Liver (tissue), 9 donors: Measurements from ENCODE around the gene HPGD. TPM values are rescaled to one million over a fixed set of nuclear protein-coding genes. Genes with fewer than 3 reads are reported as not detected.

Experiments
- DNase-seq: peaks from one replicate; pipeline ENCODE4 v3.0.0-alpha.2; 2017; ENCODE audit warnings: low spot score
- H3K27ac ChIP-seq, 2 donors: one replicate each; pipeline ENCODE4 v1.7.0; 2013; ENCODE audit warnings: inconsistent platforms in 2 of 2, low read length in 2 of 2, control low read depth in 1 of 2, low read depth in 1 of 2, mild to moderate bottlenecking in 1 of 2
- H3K27me3 ChIP-seq, 4 donors: one replicate each; pipeline versions ENCODE4 v1.6.1 to v1.7.0; 2013; ENCODE audit warnings: low read length in 3 of 4, inconsistent platforms in 1 of 4, mild to moderate bottlenecking in 1 of 4, moderate library complexity in 1 of 4; ENCODE audit not compliant: control insufficient read depth in 4 of 4, insufficient read depth in 4 of 4
- H3K36me3 ChIP-seq, 4 donors: one replicate each; pipeline versions ENCODE4 v1.6.1 to v1.7.0; 2013; ENCODE audit warnings: low read length in 3 of 4, mild to moderate bottlenecking in 3 of 4, low read depth in 1 of 4, moderate library complexity in 1 of 4; ENCODE audit not compliant: control insufficient read depth in 4 of 4, insufficient read depth in 3 of 4
- H3K4me1 ChIP-seq, 4 donors: one replicate each; pipeline versions ENCODE4 v1.6.1 to v1.7.0; 2013; ENCODE audit warnings: low read length in 3 of 4, mild to moderate bottlenecking in 3 of 4, moderate library complexity in 1 of 4; ENCODE audit not compliant: control insufficient read depth in 4 of 4, insufficient read depth in 4 of 4
- H3K4me3 ChIP-seq, 3 donors: one replicate each; pipeline versions ENCODE4 v1.6.1 to v1.7.0; 2013; ENCODE audit warnings: low read length in 3 of 3, control low read depth in 1 of 3, low read depth in 1 of 3, mild to moderate bottlenecking in 1 of 3
- H3K9ac ChIP-seq, 2 donors: one replicate each; pipeline ENCODE4 v1.7.0; 2013; ENCODE audit warnings: low read length in 2 of 2, mild to moderate bottlenecking in 2 of 2, moderate library complexity in 2 of 2, control low read depth in 1 of 2, low read depth in 1 of 2
- H3K9me3 ChIP-seq, 4 donors: one replicate each; pipeline versions ENCODE4 v1.6.1 to v1.7.0; 2013; ENCODE audit warnings: low read length in 3 of 4; ENCODE audit not compliant: control insufficient read depth in 4 of 4
- EGR1 ChIP-seq, 2 donors: IDR thresholded peaks; 2 replicates each; pipeline ENCODE4 v1.6.1; 2016 to 2018; ENCODE audit warnings: antibody characterized with exemption in 2 of 2, low read depth in 2 of 2
- FOXA1 ChIP-seq: IDR thresholded peaks from 2 replicates; pipeline ENCODE4 v1.6.1; 2016; ENCODE audit warnings: antibody characterized with exemption
- FOXA2 ChIP-seq: IDR thresholded peaks from 2 replicates; pipeline ENCODE4 v1.6.1; 2016; ENCODE audit warnings: antibody characterized with exemption
- GABPA ChIP-seq, 2 donors: IDR thresholded peaks in 1 of 2; conservative IDR thresholded peaks in 1 of 2; 2 replicates each; pipeline ENCODE4 v1.6.1; 2016; ENCODE audit warnings: antibody characterized with exemption in 2 of 2, mild to moderate bottlenecking in 1 of 2, moderate library complexity in 1 of 2
- HNF4A ChIP-seq, 2 donors: conservative IDR thresholded peaks; 2 replicates each; pipeline ENCODE4 v1.6.1; 2016; ENCODE audit warnings: antibody characterized with exemption in 2 of 2, mild to moderate bottlenecking in 2 of 2
- HNF4G ChIP-seq: IDR thresholded peaks from 2 replicates; pipeline ENCODE4 v1.6.1; 2016; ENCODE audit warnings: antibody characterized with exemption
- JUND ChIP-seq, 2 donors: IDR thresholded peaks; 2 replicates each; pipeline ENCODE4 v1.6.1; 2016; ENCODE audit warnings: antibody characterized with exemption in 2 of 2
- NR2F2 ChIP-seq: IDR thresholded peaks from 2 replicates; pipeline ENCODE4 v1.6.1; 2016; ENCODE audit warnings: antibody characterized with exemption
- RAD21 ChIP-seq, 2 donors: IDR thresholded peaks; 2 replicates each; pipeline ENCODE4 v1.6.1; 2016; ENCODE audit warnings: antibody characterized with exemption in 2 of 2, mild to moderate bottlenecking in 2 of 2
- RXRA ChIP-seq, 2 donors: IDR thresholded peaks; 2 replicates each; pipeline ENCODE4 v1.6.1; 2017 to 2018; ENCODE audit warnings: antibody characterized with exemption in 2 of 2, mild to moderate bottlenecking in 1 of 2
- SP1 ChIP-seq: IDR thresholded peaks from 2 replicates; pipeline ENCODE4 v1.6.1; 2018; ENCODE audit warnings: antibody characterized with exemption, mild to moderate bottlenecking
- TAF1 ChIP-seq: conservative IDR thresholded peaks from 2 replicates; pipeline ENCODE4 v1.6.1; 2016; ENCODE audit warnings: antibody characterized with exemption, mild to moderate bottlenecking
- YY1 ChIP-seq: IDR thresholded peaks from 2 replicates; pipeline ENCODE4 v1.6.1; 2016; ENCODE audit warnings: antibody characterized with exemption, mild to moderate bottlenecking
- WGBS: extraction: QIAGEN DNeasy Blood & Tissue Kit; methylation state at CpG from one replicate; pipeline ENCODE4 v1.1.7; 2013; 5-methylcytosine and 5-hydroxymethylcytosine counted together
- polyA plus RNA-seq, 2 donors: library from polyadenylated mRNA; stranded (reverse) in 1 of 2; unstranded in 1 of 2; fragments of 200-250 nt in 1 of 2; fragments of >200 nt in 1 of 2; fragmentation: Nextera tagmentation in 1 of 2; extraction: Ambion mirVana in 1 of 2; gene quantifications; one replicate each; pipeline versions ENCODE4 v1.2.1 to v1.2.3, GENCODE V29; 2013 to 2015
- total RNA-seq, 2 donors: library from RNA; depleted of rRNA; stranded (reverse); fragments of >200 nt; gene quantifications; one replicate each; pipeline ENCODE4 v1.2.3, GENCODE V29; 2014
- TF ChIP-seq, protein P1 (sequence below): fragments of 150-350 bp; IDR thresholded peaks from 2 replicates; pipeline ENCODE4 v1.5.1; 2017; ENCODE audit warnings: improper control_type of control experiment, low read depth, low read length; ENCODE audit not compliant: missing input control
- TF ChIP-seq, protein P2 (sequence below): IDR thresholded peaks from 2 replicates; pipeline ENCODE4 v1.6.1; 2016; ENCODE audit warnings: antibody characterized with exemption
- TF ChIP-seq, protein P3 (sequence below): IDR thresholded peaks from 2 replicates; pipeline ENCODE4 v1.6.1; 2016; ENCODE audit warnings: antibody characterized with exemption
- TF ChIP-seq, protein P4 (sequence below): IDR thresholded peaks from 2 replicates; pipeline ENCODE4 v1.6.1; 2016; ENCODE audit warnings: antibody characterized with exemption
- TF ChIP-seq, protein P5 (sequence below): IDR thresholded peaks from 2 replicates; pipeline ENCODE4 v1.6.1; 2016; ENCODE audit warnings: antibody characterized with exemption, mild to moderate bottlenecking
- donor health status: healthy.
- donor health status: healthy.
- donor health status: healthy.
- donor health status: healthy.
- donor health status: healthy.

HPGD gene
- total and polyA plus RNA-seq, 4 donors, result 7.9 to 113 (median 57.1) TPM

DNA sequence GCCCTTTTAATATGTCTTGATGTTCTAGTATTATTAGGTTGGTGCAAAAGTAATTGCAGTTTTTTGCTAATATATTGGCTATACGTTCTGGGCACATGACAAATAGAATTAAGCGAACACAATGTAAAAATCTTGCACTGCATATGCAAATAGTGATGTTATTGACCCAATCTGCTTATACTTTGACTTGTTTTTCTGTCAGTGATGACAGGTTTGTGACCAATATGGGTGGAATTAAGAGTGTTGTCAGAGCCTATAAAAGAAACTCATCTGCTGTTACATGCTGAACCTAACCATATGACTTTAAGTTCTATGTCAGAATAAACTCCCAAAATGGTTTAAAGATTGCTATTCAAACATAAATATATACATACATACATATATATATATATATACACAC lies 30.7 kb upstream of the HPGD start:
- 87% methylated on average over 2 of the region's 2 CpGs for WGBS
- peaks cover 0 to 6% (median 0%) of the 10 kb centered on the region in 4 donors for H3K4me1 ChIP-seq
- H3K36me3 ChIP-seq, result no peaks in the 10 kb centered on the region
- DNase-seq, result no peak
- H3K9ac ChIP-seq, result no peak overlapping the region
- H3K9me3 ChIP-seq, result no peaks in the 10 kb centered on the region
- no peak overlapping the region for H3K4me3 ChIP-seq
- TF ChIP-seq RAD21 (IDR thresholded peaks at IDR 0.05) (no peak), GABPA (IDR thresholded peaks at IDR 0.05 in 1 of 2, conservative IDR thresholded peaks at IDR 0.05 in 1 of 2) (no peak), HNF4A (conservative IDR thresholded peaks at IDR 0.05) (no peak), YY1 (no peak), SP1 (no peak), EGR1 (IDR thresholded peaks at IDR 0.05; ENCODE audit: low read depth in 2 of 2) (no peak), FOXA2 (no peak), JUND (IDR thresholded peaks at IDR 0.05) (no peak), FOXA1 (no peak), TAF1 (no peak), NR2F2 (no peak), HNF4G (no peak)
- TF ChIP-seq, protein P1, sequence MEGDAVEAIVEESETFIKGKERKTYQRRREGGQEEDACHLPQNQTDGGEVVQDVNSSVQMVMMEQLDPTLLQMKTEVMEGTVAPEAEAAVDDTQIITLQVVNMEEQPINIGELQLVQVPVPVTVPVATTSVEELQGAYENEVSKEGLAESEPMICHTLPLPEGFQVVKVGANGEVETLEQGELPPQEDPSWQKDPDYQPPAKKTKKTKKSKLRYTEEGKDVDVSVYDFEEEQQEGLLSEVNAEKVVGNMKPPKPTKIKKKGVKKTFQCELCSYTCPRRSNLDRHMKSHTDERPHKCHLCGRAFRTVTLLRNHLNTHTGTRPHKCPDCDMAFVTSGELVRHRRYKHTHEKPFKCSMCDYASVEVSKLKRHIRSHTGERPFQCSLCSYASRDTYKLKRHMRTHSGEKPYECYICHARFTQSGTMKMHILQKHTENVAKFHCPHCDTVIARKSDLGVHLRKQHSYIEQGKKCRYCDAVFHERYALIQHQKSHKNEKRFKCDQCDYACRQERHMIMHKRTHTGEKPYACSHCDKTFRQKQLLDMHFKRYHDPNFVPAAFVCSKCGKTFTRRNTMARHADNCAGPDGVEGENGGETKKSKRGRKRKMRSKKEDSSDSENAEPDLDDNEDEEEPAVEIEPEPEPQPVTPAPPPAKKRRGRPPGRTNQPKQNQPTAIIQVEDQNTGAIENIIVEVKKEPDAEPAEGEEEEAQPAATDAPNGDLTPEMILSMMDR, result no peak
- TF ChIP-seq, protein P2, sequence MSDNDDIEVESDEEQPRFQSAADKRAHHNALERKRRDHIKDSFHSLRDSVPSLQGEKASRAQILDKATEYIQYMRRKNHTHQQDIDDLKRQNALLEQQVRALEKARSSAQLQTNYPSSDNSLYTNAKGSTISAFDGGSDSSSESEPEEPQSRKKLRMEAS, result no peak
- TF ChIP-seq, protein P3, sequence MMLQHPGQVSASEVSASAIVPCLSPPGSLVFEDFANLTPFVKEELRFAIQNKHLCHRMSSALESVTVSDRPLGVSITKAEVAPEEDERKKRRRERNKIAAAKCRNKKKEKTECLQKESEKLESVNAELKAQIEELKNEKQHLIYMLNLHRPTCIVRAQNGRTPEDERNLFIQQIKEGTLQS, result no peak
- TF ChIP-seq, protein P4, sequence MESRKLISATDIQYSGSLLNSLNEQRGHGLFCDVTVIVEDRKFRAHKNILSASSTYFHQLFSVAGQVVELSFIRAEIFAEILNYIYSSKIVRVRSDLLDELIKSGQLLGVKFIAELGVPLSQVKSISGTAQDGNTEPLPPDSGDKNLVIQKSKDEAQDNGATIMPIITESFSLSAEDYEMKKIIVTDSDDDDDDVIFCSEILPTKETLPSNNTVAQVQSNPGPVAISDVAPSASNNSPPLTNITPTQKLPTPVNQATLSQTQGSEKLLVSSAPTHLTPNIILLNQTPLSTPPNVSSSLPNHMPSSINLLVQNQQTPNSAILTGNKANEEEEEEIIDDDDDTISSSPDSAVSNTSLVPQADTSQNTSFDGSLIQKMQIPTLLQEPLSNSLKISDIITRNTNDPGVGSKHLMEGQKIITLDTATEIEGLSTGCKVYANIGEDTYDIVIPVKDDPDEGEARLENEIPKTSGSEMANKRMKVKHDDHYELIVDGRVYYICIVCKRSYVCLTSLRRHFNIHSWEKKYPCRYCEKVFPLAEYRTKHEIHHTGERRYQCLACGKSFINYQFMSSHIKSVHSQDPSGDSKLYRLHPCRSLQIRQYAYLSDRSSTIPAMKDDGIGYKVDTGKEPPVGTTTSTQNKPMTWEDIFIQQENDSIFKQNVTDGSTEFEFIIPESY, result no peak
- TF ChIP-seq, protein P5, sequence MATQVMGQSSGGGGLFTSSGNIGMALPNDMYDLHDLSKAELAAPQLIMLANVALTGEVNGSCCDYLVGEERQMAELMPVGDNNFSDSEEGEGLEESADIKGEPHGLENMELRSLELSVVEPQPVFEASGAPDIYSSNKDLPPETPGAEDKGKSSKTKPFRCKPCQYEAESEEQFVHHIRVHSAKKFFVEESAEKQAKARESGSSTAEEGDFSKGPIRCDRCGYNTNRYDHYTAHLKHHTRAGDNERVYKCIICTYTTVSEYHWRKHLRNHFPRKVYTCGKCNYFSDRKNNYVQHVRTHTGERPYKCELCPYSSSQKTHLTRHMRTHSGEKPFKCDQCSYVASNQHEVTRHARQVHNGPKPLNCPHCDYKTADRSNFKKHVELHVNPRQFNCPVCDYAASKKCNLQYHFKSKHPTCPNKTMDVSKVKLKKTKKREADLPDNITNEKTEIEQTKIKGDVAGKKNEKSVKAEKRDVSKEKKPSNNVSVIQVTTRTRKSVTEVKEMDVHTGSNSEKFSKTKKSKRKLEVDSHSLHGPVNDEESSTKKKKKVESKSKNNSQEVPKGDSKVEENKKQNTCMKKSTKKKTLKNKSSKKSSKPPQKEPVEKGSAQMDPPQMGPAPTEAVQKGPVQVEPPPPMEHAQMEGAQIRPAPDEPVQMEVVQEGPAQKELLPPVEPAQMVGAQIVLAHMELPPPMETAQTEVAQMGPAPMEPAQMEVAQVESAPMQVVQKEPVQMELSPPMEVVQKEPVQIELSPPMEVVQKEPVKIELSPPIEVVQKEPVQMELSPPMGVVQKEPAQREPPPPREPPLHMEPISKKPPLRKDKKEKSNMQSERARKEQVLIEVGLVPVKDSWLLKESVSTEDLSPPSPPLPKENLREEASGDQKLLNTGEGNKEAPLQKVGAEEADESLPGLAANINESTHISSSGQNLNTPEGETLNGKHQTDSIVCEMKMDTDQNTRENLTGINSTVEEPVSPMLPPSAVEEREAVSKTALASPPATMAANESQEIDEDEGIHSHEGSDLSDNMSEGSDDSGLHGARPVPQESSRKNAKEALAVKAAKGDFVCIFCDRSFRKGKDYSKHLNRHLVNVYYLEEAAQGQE, result no peak
- H3K27ac ChIP-seq, result no peak overlapping the region
- no peaks in the 10 kb centered on the region for H3K27me3 ChIP-seq

DNA sequence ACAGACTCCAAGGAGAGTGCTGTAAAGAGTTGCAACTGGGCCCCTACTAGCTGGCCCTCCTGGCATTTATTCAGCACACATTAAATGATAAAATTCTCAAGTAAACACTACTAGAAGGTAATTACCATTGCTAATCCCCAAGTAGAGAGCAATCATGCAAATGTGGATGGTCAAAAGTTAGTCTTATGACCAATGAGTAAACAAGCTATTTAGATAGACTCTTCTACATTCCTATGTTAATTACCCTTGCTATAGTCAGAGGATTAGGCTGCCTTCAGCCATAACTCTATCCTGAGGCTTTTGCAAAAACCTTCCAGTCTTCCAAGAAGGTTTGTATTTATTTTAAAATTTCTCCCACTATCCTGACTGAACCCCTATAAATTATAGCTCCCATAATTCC lies 28.3 kb upstream of the HPGD start:
- H3K27ac ChIP-seq, result no peak overlapping the region
- no peaks in the 10 kb centered on the region for H3K9me3 ChIP-seq
- no peaks in the 10 kb centered on the region for H3K36me3 ChIP-seq
- DNase-seq, result no peak
- H3K4me1 ChIP-seq, result peaks cover 1 to 8% (median 3%) of the 10 kb centered on the region in 4 donors
- no peak overlapping the region for H3K9ac ChIP-seq
- H3K4me3 ChIP-seq, result no peak overlapping the region
- H3K27me3 ChIP-seq, result no peaks in the 10 kb centered on the region
- TF ChIP-seq, protein P4, result no peak
- TF ChIP-seq, protein P5, result no peak
- TF ChIP-seq RXRA (IDR thresholded peaks at IDR 0.05), result no peak
- TF ChIP-seq JUND (IDR thresholded peaks at IDR 0.05), result no peak
- TF ChIP-seq, protein P2, result no peak
- no peak for TF ChIP-seq HNF4A (conservative IDR thresholded peaks at IDR 0.05)
- TF ChIP-seq, protein P3, result no peak
- TF ChIP-seq HNF4G, result no peak
- TF ChIP-seq EGR1 (IDR thresholded peaks at IDR 0.05; ENCODE audit: low read depth in 2 of 2), result no peak
- no peak for TF ChIP-seq FOXA1
